Measurements from ENCODE around the gene TET1. TPM values are rescaled to one million over a fixed set of nuclear protein-coding genes. Genes with fewer than 3 reads are reported as not detected.
"Not testable (repeated sequence)": the region's sequence is repeated elsewhere in the genome, so short reads cannot be mapped to it uniquely, and the experiment has no call there.

Gene TET1
- total RNA-seq, result 10.4 TPM

DNA sequence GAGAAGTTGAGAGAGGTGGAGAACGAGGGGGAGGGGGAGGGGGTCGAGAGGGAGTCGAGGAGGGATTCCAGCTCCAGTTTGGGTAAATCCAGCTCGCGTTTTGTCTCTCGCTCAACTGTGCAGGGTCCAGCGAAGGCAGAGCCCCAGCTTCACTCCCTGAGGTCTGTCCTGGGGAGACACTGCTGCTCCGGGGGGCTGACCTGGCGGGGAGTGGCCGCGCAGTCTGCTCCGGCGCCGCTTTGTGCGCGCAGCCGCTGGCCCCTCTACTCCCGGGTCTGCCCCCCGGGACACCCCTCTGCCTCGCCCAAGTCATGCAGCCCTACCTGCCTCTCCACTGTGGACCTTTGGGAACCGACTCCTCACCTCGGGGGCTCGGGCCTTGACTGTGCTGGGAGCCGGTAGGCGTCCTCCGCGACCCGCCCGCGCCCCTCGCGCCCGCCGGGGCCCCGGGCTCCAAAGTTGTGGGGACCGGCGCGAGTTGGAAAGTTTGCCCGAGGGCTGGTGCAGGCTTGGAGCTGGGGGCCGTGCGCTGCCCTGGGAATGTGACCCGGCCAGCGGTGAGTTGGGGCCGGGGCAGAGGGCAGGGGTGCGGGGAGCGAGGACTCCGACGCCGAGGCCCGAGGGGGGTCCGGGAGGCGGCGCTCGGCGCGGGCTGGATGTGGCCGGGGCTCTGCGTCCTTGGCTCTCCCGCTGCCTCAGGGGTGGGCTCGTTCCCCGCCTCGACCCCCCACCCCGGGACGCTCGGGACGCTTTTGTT is at the start of gene TET1:
TSS of gene TET1 (plus strand) at position 152 of the 757 bp plus-strand sequence. CDS start 12,002 bp downstream, outside the sequence.
- ATAC-seq (peak; percentile 85), DNase-seq (ENCODE audit: low spot score) (peak; percentile 75)
- intact Hi-C loops (cut with DNase I), result loop anchor here (5.0 kb wide), 1 partner anchor 42 kb away; no protein-coding TSS in a partner anchor

DNA sequence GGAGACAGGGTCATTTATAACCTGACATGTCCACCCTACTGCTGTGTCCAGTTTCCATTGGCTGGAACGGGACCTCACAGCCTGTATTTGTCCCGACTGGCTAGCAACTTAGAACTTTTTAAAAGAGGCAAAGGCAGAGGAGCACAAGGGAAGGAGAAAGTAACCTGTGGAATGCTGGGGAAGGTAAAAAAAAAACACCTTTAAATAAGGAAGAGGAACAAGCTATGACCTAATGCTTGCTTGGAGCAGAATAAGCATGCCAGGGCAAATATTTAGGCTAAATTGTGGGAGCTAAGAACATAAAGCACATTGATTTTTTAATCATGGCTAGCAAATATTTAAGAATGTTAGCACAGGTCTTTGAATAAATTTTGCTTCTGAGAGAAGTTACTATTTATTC is 43.9 kb upstream of the TET1 start:
- ATAC-seq; DNase-seq (ENCODE audit: low spot score); intact Hi-C loops (cut with DNase I): not testable (repeated sequence)

DNA sequence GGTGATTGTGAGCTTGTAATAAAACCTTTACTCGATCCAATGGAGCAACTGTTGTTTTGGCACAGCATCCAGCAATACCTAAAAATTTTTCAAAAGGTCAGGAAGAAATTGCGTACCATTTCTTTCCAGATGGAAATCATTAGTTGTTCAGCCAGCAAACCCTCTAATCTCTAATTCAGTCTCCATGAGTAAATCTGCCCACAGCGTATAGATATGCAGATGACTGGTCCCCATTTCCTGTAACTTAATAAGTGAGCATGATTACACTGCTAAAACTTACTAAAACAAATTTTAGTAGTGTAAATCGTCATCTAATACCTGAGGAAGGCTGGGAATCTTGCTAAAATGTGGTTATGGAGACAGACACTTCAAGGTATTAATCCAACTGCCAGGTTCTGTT is 43.4 kb upstream of the TET1 start:
- intact Hi-C loops (cut with DNase I), result no loop called here
- no peak for ATAC-seq
- DNase-seq (ENCODE audit: low spot score), result no peak

DNA sequence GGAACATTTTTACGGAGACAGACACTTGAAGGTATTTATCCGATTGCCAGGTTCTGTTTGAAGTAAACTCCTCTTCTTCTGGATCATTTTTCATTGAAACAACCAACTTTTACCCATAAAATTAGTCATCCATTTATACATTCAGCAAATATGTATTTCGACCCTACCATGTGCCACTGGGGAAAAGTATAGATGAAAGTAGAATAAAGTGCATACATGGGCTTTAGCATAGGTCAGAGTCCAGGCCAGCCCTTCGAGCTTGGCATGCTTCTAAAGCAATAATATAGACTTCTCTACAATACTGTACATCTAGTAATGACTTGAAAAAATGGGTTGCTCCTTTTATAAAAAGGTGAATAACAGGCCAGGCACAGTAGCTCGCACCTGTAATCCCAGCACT is 42.9 kb upstream of the TET1 start:
- ATAC-seq, result no peak
- no peak for DNase-seq (ENCODE audit: low spot score)
- intact Hi-C loops (cut with DNase I), result no loop called here

DNA sequence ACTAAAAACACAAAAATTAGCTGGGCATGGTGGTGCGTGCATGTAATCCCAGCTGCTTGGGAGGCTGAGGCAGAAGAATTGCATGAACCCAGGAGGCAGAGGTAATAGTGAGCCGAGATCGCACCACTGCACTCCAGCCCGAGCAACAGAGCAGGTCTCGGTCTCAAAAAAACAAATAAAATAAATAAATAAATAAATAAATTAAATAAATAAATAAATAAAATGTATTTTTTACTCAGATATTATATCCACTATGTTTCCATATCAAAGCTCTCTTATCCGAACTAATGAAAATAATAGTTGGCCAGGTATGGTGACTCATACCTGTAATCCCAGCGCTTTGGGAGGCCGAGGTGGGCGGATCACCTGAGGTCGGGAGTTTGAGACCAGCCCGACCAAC is 41.5 kb upstream of the TET1 start:
- ATAC-seq; DNase-seq (ENCODE audit: low spot score); intact Hi-C loops (cut with DNase I): not testable (repeated sequence)

DNA sequence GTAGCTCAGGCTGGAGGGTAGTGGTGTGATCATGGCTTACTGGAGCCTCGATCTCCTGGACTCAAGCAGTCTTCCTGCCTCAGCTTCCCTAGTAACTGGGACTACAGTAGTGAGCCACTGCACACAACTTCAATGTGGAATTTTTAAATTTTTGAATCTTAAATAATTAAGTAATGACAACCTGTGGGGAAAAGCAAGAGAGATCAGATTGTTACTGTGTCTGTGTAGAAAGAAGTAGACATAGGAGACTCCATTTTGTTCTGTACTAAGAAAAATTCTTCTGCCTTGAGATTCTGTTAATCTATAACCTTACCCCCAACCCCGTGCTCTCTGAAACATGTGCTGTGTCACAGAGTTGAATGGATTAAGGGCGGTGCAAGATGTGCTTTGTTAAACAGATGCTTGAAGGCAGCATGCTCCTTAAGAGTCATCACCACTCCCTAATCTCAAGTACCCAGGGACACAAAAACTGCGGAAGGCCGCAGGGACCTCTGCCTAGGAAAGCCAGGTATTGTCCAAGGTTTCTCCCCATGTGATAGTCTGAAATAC is 34.6 kb upstream of the TET1 start:
- intact Hi-C loops (cut with DNase I); DNase-seq (ENCODE audit: low spot score): not testable (repeated sequence)

DNA sequence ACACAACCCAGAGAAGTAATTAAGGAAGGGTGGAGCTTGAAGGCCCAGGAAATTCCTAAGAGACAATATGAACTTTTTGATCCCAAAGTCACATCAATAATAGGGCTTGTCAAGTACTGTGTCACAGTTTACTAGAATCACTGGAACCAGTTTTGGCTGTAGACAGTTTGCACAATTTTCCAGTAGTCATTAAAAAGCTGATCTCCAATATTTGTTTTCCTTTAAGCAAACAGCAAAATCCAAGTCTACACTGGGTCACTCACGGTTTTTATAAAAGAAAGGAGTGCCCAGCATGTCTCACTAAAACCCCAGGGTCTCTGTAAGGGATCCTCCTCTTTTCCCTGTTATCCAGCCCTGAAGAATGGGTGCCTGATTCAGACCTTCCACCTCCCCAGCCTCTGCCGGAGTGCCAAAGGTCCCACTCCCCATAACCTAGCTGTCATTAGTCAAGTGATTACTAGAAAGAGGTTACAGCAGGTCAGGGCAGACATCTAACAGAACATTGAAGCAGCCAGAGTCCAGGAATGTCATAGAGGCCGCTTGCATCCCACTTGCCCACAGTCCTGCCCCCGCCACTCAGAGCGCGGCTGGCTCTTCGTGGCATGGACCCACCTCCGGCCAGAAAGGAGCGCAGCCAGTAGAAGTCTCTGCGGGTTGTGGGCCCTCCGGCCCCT is 33.4 kb upstream of the TET1 start:
- intact Hi-C loops (cut with DNase I), result no loop called here
- DNase-seq (ENCODE audit: low spot score) (no peak), ATAC-seq (peak; percentile 43)

More for the DNA sequence above, 34.6 kb upstream of the TET1 start:
- not testable (repeated sequence) for ATAC-seq

DNA sequence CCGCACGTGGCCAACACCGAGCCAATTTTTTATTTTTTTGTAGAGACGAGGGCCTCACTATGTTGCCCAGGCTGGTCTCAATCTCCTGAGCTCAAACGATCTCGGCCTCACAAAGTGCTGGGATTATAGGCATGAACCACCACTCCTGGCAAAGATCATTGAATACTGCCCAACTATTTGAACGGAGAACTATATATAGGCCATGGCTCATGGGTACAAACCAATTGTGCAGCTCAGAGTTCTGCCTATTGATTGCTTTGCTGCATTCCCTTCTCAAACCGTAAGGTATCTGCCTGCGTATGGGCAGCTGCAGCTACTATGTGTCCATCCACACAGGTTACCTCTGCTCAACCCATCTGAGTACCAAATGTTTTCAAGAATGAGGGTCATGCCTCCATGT is 23.2 kb upstream of the TET1 start:
- no peak for DNase-seq (ENCODE audit: low spot score)
- intact Hi-C loops (cut with DNase I), result no loop called here
- no peak for ATAC-seq

DNA sequence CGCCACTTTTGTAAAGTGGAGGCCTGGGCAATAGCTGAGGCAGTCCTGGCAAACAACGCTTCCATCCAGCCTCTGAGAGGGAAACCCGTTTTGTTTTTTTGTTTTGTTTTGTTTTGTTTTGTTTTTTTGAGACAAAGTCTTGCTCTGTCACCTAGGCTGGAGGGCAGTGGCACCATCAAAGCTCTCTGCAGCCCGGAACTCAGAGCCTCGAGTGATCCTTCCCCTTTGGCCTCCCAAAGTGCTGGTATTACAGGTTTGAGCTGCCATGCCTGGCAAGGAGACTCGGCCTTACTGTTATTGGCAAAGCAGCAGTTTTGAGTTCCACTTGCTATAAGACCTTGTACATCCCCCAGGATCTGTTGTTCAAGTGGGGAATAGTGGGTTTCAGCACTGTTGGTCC is 22.3 kb upstream of the TET1 start:
- ATAC-seq (no peak), DNase-seq (ENCODE audit: low spot score) (no peak)
- intact Hi-C loops (cut with DNase I), result no loop called here

DNA sequence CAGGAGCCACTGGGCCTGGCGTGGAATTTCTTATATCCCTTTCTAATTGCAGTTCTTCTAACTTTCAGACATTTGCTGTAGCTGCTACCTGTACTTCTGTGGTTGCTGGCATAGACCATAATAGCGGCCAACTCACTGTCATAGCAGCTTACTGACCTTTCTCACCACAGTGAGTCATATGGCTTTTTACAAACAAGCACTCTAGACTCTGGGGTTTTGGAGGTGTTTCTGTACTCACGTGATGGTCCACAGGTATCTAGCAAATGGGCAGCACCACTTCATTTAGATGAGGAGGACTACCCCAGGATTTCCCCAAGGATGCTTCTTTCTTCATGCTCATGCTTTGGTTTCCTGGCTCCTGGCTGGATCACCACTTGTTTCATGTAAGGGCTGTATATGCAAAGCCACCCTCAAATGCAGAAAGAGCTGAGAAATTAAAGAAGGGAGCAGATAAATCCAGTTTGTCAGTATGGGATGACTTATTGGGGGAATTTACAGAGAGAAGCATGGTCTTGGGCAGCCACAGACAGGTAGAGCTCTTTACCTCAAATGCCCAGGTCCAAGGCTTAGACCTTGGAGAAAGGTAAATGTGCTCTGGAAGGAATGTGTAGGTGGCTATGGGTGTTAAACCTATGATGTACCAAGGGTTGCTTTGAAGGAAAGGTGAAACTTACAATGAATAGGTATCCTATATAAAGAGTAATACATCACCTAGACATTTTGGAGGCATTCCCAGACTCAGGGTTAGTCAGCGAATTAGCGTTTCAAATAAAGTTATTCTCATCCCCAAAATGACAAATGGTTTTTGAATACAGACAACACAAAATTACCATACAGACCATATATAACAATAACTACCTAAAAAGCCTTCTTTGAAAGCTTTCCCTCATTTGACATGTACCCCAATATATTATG is 16.9 kb upstream of the TET1 start:
- intact Hi-C loops (cut with DNase I), result no loop called here

DNA sequence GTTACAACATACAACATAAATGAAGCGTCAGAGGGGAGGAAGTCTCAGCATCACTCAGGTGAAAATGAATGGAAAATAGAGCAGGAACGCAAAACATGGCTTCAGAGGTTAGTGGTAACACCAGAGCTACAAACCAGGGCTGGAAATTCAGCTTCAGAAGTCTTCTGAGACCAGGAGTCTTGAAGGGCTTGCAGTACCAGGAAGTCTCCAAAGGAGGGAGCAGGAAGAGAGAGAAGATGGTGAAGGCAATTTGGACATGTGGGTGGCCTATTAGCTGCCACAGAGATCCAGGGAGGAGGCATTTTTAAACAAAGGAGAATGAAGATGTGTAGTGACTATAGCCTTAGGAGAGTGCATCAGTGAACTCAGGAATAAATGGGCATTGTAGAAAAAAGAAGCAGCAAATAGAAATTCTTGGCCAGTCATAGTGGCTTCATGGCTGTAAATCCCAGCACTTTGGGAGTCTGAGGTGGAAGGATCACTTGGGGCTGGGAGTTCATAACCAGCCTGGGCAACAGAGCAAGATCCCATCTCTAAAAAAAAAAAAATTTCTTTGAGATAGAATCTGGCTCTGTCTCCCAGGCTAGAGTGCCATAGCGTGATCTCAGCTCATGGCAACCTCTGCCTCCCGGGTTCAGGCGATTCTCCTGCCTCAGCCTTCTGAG is 9.3 kb upstream of the TET1 start:
- peak; percentile 92 for ATAC-seq
- peak; percentile 64 for DNase-seq (ENCODE audit: low spot score)
- intact Hi-C loops (cut with DNase I), result no loop called here

More for the DNA sequence above, 16.9 kb upstream of the TET1 start:
- no peak for DNase-seq (ENCODE audit: low spot score)
- ATAC-seq, result no peak

DNA sequence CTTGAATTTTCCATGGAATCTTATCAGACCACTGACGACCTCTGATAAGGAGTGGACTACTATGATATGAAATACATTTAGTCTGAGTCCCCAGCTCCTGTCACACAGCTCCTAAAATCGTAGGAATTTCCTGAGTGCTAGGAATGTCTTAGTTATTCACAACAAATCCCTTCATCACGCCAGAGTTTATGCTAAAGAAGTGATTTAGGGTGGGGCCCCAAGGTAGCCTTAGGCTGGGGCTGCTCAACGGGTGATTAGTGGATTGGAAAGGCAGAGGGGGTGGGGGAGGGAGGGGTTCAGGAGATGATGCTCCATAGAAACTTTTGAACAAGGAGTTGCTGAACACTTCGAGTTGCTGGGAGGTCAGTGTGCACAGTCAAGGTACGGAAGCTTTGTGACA is 7.0 kb upstream of the TET1 start:
- ATAC-seq, result no peak
- DNase-seq (ENCODE audit: low spot score), result no peak
- intact Hi-C loops (cut with DNase I), result no loop called here

DNA sequence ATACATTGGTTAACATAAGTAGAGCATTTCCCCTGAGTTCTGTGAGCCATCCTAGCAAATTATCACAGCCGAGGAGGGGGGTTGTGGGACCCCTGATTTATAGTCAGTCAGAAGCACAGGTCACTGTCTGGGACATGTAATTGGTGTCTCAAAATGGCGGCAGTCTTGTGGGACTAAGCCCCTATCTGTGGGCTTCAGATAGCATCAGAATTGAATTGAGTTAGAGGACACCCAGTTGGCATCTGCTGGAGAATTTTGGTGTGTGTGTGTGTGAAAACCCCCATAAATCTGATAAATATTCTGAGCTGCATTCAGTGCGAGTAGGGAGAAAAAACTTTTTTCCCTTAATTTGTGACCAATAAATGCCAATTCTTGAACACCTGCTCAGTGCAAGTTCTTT is 6.5 kb upstream of the TET1 start:
- intact Hi-C loops (cut with DNase I), result no loop called here
- no peak for ATAC-seq
- no peak for DNase-seq (ENCODE audit: low spot score)

DNA sequence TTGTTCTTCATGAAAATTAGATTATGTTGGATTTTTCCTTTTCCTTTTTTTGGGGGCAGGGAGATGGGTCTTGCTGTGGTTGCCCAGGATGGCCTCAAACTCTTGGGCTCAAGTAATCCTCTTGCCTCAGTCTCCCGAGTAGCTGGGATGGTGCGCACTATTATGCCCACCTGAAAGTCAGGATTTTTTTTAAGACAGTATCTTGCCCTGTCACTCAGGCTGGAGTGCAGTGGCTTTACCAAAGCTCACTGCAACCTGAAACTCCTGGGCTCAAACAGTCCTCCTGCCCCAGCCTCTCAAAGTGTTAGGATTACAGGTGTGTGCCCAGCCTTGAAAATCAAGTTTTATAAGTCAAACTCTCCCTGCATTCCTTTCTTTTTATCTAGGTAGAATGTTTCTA is 1.7 kb upstream of the TET1 start:
- intact Hi-C loops (cut with DNase I), result no loop called here
- DNase-seq (ENCODE audit: low spot score), result no peak
- ATAC-seq, result no peak

DNA sequence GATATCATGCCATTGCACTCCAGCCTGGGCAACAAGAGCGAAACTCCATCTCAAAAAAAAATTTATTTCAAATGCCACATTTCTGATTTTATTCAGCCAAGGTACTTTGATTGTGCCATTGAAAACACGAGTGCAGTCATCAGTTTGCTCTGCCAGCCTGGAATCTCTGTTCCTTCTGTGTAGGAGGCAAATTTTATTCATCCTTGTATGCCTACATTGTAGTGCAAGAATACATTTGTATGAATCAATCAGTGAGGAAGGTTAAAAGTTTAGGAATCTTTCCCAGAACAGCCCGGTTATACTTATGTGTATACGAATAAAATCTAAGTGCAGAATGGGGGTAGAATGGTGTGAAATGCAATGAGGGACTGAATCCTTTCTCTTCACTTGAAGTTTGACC is 886 bp upstream of the TET1 start:
- intact Hi-C loops (cut with DNase I), result no loop called here
- no peak for ATAC-seq
- DNase-seq (ENCODE audit: low spot score), result no peak

DNA sequence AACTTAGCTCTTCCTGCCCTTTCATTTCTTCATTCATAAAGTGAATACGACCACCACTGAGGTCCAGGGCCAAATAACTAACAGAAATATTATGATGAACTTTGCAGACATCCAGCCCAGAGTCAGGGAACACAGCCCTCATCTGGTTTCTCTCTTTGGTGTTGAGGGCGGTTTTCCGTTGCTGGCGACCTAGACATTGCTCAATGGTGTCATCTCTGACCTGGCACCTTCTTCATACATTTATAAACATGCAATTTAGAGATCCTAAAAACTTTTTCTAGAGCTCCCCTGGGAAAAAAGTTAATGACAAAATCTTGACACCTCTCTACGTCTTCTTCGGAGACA is 324 bp upstream of the TET1 start:
- DNase-seq (ENCODE audit: low spot score) (no peak), ATAC-seq (peak; percentile 65)
- intact Hi-C loops (cut with DNase I), result loop anchor here (5.0 kb wide), 1 partner anchor 42 kb away; no protein-coding TSS in a partner anchor

DNA sequence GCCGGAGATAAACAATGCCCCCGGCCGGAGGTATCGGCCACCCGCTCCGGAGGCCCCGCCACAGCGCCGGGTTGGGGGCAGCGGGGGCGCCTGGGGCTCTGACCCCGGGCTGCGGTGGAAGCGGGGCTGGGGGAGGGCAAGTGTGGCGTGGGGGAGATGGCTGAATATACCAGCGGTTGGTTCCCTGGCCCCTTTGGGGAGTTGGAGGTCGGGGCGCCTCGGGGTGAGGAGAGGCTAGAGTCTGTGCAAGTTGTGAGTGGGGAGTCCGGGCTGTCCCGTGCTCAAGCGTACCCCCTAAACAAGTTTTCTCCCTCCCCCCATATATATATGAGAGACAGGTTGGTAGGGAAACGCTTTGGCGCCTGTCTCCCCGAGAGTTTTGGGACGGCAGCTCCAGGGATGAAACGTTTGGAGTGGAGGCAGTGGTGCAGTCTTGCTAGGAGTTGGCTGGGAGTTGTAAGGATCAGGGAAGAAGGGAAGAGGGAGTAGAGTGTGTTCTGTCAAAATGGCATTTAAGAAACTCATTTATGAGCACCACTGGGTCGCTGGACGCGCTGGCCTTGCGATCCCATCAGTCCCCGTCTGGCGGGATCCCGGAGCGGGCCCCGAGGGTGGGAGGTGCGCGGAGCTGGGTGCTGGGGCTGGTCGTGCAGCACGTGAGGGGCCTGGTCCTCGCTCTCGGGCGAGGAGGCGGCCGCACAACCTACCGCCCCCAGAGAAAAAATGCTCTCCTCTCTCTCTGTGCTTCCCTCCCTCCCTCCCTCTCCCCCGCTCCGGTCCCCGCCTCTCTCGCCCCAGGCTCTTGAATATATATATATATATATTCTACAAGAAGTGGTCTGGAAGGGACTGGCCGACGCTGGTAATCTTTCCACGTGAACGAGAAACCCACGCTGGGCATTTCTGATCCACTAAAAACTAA is 1.1 kb downstream of the TET1 start:
- intact Hi-C loops (cut with DNase I), result loop anchor here (5.0 kb wide), 1 partner anchor 41 kb away; no protein-coding TSS in a partner anchor
- DNase-seq (ENCODE audit: low spot score) (no peak), ATAC-seq (peak; percentile 76)
